ENCODE measurements around the gene DNAJB6.

DNA sequence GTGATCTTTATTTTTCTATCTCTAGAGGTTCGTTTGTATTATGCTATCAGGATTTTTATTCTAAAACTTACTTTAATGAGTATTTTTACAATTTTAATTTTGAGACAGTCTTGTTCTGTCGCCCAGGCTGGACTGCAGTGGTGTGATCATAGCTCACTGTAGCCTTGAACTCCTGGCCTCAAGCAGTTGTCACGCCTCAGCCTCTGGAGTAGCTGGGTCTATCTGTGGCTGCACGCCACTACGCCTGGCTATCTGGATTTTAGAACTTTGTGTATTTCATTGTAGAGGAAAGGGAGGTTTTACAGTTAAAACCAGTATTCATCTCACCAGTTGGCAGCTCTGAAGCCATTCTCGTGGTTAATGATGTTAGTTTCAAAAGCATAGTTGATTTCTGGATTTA, 25.9 kb downstream of the DNAJB6 start:
- TF ChIP-seq POLR2A (IDR thresholded peaks at IDR 0.05), result no peak
- TF ChIP-seq, protein P1, sequence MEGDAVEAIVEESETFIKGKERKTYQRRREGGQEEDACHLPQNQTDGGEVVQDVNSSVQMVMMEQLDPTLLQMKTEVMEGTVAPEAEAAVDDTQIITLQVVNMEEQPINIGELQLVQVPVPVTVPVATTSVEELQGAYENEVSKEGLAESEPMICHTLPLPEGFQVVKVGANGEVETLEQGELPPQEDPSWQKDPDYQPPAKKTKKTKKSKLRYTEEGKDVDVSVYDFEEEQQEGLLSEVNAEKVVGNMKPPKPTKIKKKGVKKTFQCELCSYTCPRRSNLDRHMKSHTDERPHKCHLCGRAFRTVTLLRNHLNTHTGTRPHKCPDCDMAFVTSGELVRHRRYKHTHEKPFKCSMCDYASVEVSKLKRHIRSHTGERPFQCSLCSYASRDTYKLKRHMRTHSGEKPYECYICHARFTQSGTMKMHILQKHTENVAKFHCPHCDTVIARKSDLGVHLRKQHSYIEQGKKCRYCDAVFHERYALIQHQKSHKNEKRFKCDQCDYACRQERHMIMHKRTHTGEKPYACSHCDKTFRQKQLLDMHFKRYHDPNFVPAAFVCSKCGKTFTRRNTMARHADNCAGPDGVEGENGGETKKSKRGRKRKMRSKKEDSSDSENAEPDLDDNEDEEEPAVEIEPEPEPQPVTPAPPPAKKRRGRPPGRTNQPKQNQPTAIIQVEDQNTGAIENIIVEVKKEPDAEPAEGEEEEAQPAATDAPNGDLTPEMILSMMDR (IDR thresholded peaks at IDR 0.05), result no peak
